CD4-positive, alpha-beta T cell (primary cell): Measurements from ENCODE around the gene AFAP1. TPM values are rescaled to one million over a fixed set of nuclear protein-coding genes. Genes with fewer than 3 reads are reported as not detected.

Source experiments
- ATAC-seq: fragments of 200-7000 bp; cut with Tn5 transposase; one replicate; pipeline ENCODE4 v1.10.0; 2022; ENCODE audit warnings: mild to moderate bottlenecking; ENCODE audit not compliant: poor library complexity
- CTCF ChIA-PET: fragments of 350-600 bp; sonication (Branson Sonifier 250); formaldehyde crosslinking; loops from one replicate; lab custom pipeline; 2021; ENCODE audit warnings: antibody characterized with exemption, inconsistent platforms; lab: Charles Lee
- POLR2A ChIA-PET: fragments of 350-600 bp; sonication (Branson Sonifier 250); formaldehyde crosslinking; loops from one replicate; lab custom pipeline; 2021; ENCODE audit warnings: antibody characterized with exemption, inconsistent platforms; lab: Charles Lee
- DNase-seq, 14 experiments: peaks; one replicate each; pipeline ENCODE4 v3.0.0-alpha.2; 2013 to 2020; ENCODE audit warnings: mixed read lengths in 2 of 14
- H3K27ac ChIP-seq, 2 donors: one replicate each; pipeline versions ENCODE4 v1.5.1 to v1.7.0; 2013; ENCODE audit warnings: low read length in 2 of 2, low read depth in 1 of 2, mild to moderate bottlenecking in 1 of 2
- H3K27me3 ChIP-seq, 2 experiments: 1 replicate in 1 of 2; 2 replicates in 1 of 2; pipeline versions ENCODE4 v1.6.1 to v1.7.0; 2013; ENCODE audit warnings: low read length in 2 of 2, control low read depth in 1 of 2, mild to moderate bottlenecking in 1 of 2, moderate library complexity in 1 of 2; ENCODE audit not compliant: insufficient read depth in 2 of 2, control insufficient read depth in 1 of 2
- H3K36me3 ChIP-seq: one replicate; pipeline ENCODE4 v1.6.1; 2013; ENCODE audit warnings: low read length, control low read depth; ENCODE audit not compliant: insufficient read depth
- H3K4me1 ChIP-seq: one replicate; pipeline ENCODE4 v1.6.1; 2013; ENCODE audit warnings: low read length, control low read depth; ENCODE audit not compliant: insufficient read depth
- H3K4me3 ChIP-seq: one replicate; pipeline ENCODE4 v1.5.1; 2013; ENCODE audit warnings: mild to moderate bottlenecking, low read length, moderate library complexity
- H3K9me3 ChIP-seq, 2 experiments: 1 replicate in 1 of 2; 2 replicates in 1 of 2; pipeline versions ENCODE4 v1.6.1 to v1.7.0; 2013; ENCODE audit warnings: low read length in 2 of 2, mild to moderate bottlenecking in 2 of 2, control low read depth in 1 of 2, moderate library complexity in 1 of 2; ENCODE audit not compliant: control insufficient read depth in 1 of 2, insufficient read depth in 1 of 2
- H3K27ac Mint-ChIP-seq: one replicate; pipeline ENCODE4 v1.8.0; 2020; ENCODE audit warnings: mixed read lengths
- H3K27me3 Mint-ChIP-seq: one replicate; pipeline ENCODE4 v1.8.0; 2021; ENCODE audit warnings: mixed read lengths
- H3K36me3 Mint-ChIP-seq: one replicate; pipeline ENCODE4 v1.8.0; 2021; ENCODE audit warnings: low read depth, mixed read lengths
- H3K4me1 Mint-ChIP-seq: one replicate; pipeline ENCODE4 v1.8.0; 2021; ENCODE audit warnings: low read depth, mixed read lengths
- H3K4me3 Mint-ChIP-seq: one replicate; pipeline ENCODE4 v1.8.0; 2020; ENCODE audit warnings: mild to moderate bottlenecking, mixed read lengths
- H3K9me3 Mint-ChIP-seq: one replicate; pipeline ENCODE4 v1.8.0; 2020; ENCODE audit warnings: mixed read lengths
- intact Hi-C, 2 experiments: fragments of 100-400 bp; cut with DNase I in 1 of 2; cut with micrococcal nuclease in 1 of 2; formaldehyde crosslinking; loops; one replicate each; pipeline versions ENCODE4 v1.15.1 to v1.9.0; 2023 to 2025; cut with DNase I, micrococcal nuclease
- total RNA-seq, 174 experiments: library from RNA in 2 of 174; stranded (reverse) in 2 of 174; gene quantifications; one replicate each; pipeline ENCODE4 v1.2.3 and lab custom pipeline; 2021 to 2026
- TF ChIP-seq, protein P1 (sequence below): fragments of 200-600 bp; IDR thresholded peaks from one replicate; pipeline ENCODE4 v1.8.0; 2022; ENCODE audit warnings: antibody characterized with exemption, mild to moderate bottlenecking

Gene AFAP1
- total RNA-seq, 2 experiments from 2014 or later, result 9.8 to 10.9 TPM

DNA sequence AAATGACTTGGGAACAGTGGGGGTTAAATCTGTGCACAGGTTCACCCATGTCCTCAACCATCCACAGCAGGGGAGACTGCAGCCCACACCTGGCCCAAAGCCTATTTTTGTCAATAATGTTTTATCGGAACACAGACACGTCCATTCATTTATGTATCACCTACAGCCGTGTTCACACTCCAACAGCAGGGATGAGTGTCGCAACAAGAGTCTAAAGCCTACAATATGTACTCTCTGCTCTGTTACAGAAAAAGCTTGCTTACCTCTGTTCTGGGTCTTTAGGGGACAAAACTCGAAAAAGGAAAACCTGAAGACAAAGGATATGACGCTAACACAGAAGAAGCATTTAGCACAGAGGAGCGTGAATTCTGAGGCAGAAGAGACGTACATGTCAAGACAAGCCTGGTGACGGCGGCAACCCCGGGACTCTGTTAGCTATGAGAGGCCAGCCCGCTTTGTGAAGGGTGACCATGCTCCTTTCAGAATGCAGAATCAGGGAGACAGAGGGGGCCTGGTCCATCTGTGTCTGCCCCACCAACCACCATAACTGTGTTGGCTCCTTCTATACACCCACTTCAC, 45.5 kb downstream of the AFAP1 start:
- CTCF ChIA-PET, result no interaction called here
- DNase-seq (no peak), ATAC-seq (no peak)
- H3K27me3 ChIP-seq, result no peaks in the 10 kb centered on the region
- Mint-ChIP-seq H3K36me3 (peaks cover 3% of the 10 kb centered on the region), H3K27me3 (no peaks in the 10 kb centered on the region), H3K4me1 (peaks cover 20% of the 10 kb centered on the region), H3K9me3 (no peaks in the 10 kb centered on the region), H3K27ac (no peak overlapping the region), H3K4me3 (no peak overlapping the region)
- H3K4me1 ChIP-seq, result no peaks in the 10 kb centered on the region
- no peak overlapping the region for H3K27ac ChIP-seq
- TF ChIP-seq, protein P1, sequence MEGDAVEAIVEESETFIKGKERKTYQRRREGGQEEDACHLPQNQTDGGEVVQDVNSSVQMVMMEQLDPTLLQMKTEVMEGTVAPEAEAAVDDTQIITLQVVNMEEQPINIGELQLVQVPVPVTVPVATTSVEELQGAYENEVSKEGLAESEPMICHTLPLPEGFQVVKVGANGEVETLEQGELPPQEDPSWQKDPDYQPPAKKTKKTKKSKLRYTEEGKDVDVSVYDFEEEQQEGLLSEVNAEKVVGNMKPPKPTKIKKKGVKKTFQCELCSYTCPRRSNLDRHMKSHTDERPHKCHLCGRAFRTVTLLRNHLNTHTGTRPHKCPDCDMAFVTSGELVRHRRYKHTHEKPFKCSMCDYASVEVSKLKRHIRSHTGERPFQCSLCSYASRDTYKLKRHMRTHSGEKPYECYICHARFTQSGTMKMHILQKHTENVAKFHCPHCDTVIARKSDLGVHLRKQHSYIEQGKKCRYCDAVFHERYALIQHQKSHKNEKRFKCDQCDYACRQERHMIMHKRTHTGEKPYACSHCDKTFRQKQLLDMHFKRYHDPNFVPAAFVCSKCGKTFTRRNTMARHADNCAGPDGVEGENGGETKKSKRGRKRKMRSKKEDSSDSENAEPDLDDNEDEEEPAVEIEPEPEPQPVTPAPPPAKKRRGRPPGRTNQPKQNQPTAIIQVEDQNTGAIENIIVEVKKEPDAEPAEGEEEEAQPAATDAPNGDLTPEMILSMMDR, result no peak
- peaks cover 1 to 2% of the 10 kb centered on the region in 2 experiments for H3K9me3 ChIP-seq
- H3K36me3 ChIP-seq, result no peaks in the 10 kb centered on the region
- no peak overlapping the region for H3K4me3 ChIP-seq
- intact Hi-C loops, result no loop called here
- POLR2A ChIA-PET, result no interaction called here

DNA sequence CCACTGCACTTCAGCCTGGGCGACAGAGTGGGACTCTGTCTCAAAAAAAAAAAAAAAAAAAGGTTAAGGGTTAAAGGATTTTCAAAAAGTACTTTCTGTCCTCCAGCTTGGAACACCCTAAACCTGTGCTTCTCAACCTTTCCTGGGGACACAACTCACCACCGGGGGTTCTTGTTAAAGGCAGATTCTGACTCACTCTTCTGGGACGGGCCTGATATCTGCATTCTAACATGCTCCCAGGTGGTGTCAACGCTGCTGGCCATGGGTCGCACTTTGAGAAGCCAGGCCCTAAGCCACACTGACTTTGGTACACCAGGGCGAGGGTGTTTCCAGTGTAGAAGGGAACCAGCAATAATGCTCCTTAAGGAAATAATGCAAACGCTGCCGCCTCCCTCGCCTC, 46.1 kb downstream of the AFAP1 start:
- Histone ChIP-seq H3K9me3 (peaks cover 8 to 9% of the 10 kb centered on the region in 2 experiments), H3K27ac (no peak overlapping the region), H3K36me3 (no peaks in the 10 kb centered on the region), H3K4me3 (no peak overlapping the region), H3K27me3 (no peaks in the 10 kb centered on the region), H3K4me1 (no peaks in the 10 kb centered on the region)
- TF ChIP-seq, protein P1, result no peak
- H3K4me1 Mint-ChIP-seq, result peaks cover 20% of the 10 kb centered on the region
- H3K27me3 Mint-ChIP-seq, result no peaks in the 10 kb centered on the region
- H3K9me3 Mint-ChIP-seq, result no peaks in the 10 kb centered on the region
- ChIA-PET CTCF (no interaction called here), POLR2A (no interaction called here)
- ATAC-seq (no peak), DNase-seq (no peak)
- no peak overlapping the region for H3K27ac Mint-ChIP-seq
- intact Hi-C loops, result no loop called here
- H3K4me3 Mint-ChIP-seq, result no peak overlapping the region
- H3K36me3 Mint-ChIP-seq, result peaks cover 5% of the 10 kb centered on the region

DNA sequence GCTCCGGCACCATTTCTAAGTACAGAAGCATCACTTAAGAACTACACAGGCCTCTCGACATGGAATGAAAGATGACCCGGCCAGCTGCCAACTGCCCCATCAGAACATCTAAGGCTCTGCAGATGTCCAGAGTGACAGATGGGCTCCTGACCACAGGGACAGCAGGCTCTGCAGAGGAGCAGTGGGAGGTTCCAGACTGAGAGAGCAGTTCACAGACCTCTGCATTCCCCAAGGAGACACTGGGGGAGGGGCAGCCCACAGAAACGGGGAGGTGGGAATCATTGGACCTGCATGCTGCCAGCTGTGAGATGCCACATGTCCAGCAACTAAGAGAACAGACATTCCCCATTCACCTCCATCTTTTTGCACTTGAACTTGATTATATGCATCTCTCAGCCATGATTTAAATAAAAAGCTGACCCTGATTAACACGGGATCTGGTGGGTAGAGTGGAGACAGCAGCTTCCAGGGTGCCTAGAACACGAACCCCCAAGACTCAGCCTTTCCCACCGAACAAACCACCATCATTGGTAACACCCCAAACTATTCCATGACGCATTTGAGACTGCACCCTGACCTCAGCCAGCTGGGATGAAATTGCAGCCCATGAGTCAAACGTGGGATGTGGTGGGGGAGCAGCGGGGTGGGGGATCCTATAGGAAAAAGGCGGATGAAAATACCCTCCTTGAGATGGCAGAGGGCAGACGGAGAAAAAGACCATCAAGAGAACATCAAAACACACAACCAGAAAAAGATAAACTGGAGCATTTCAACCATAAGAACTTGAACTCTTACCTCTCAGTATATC, 47.2 kb downstream of the AFAP1 start:
- Mint-ChIP-seq H3K36me3 (peaks cover 8% of the 10 kb centered on the region), H3K4me1 (peaks cover 20% of the 10 kb centered on the region), H3K9me3 (peaks cover 4% of the 10 kb centered on the region), H3K4me3 (no peak overlapping the region), H3K27me3 (no peaks in the 10 kb centered on the region), H3K27ac (no peak overlapping the region)
- no peak for DNase-seq
- Histone ChIP-seq H3K9me3 (peaks cover 11 to 14% of the 10 kb centered on the region in 2 experiments), H3K27me3 (no peaks in the 10 kb centered on the region), H3K4me3 (no peak overlapping the region), H3K4me1 (no peaks in the 10 kb centered on the region), H3K27ac (no peak overlapping the region), H3K36me3 (no peaks in the 10 kb centered on the region)
- TF ChIP-seq, protein P1, result no peak
- ChIA-PET CTCF (no interaction called here), POLR2A (no interaction called here)
- ATAC-seq, result no peak
- intact Hi-C loops, result no loop called here
